ENCODE data around the gene RNF2. TPM values are rescaled to one million over a fixed set of nuclear protein-coding genes. Genes with fewer than 3 reads are reported as not detected.

The RNF2 gene
- total RNA-seq, 1 experiment from 2014 or later, result 30.4 TPM

DNA sequence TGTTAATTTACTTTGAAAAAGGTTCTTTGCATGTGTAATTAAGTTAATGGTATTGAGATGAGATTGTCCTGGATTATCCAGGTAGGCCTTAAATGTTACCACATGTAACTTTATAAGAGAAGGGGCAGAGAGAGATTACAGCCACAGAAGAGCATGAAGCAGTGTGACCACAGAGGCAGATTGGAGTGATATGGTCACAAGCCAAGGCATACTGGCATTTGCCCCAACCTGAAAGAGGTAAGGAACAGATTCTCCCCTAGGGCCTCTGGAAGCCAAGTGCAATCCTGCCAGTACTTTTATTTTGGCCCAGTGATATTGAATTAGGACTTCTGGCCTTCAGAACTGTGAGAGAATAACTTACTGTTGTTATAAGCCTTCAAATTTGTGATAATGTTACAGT is 23.0 kb downstream of the RNF2 start:
- no peak for DNase-seq
- peaks cover 96% of the 10 kb centered on the region for H3K79me2 ChIP-seq (ENCODE audit: low read length)
- no peak overlapping the region for H3K27ac ChIP-seq (ENCODE audit: low read length)
- no peak overlapping the region for H3K9ac ChIP-seq (ENCODE audit: low read length)
- no peaks in the 10 kb centered on the region for H3K9me2 ChIP-seq (replicated peaks; ENCODE audit: insufficient read depth, low read length)
- H3K27me3 ChIP-seq (ENCODE audit: low read length), result no peaks in the 10 kb centered on the region
- peaks cover 27% of the 10 kb centered on the region for H3K4me1 ChIP-seq (ENCODE audit: low read length)
- H3K9me3 ChIP-seq (ENCODE audit: low read length), result peaks cover 9% of the 10 kb centered on the region; the same call in 1 of the 2 replicates
- H2AFZ ChIP-seq (ENCODE audit: low read length), result no peak overlapping the region
- peaks cover 9% of the 10 kb centered on the region for H3K36me3 ChIP-seq (ENCODE audit: insufficient read depth, low read length)
- no peaks in the 10 kb centered on the region for H4K20me1 ChIP-seq (ENCODE audit: insufficient read depth, low read depth, low read length)
- no peak overlapping the region for H3K4me3 ChIP-seq (ENCODE audit: low read length)
- H3K4me2 ChIP-seq (ENCODE audit: low read depth, low read length, poor library complexity, severe bottlenecking), result no peak overlapping the region

- Histone ChIP-seq H3K4me3 (ENCODE audit: low read length) (peak overlapping the region; percentile 16; the same call in 1 of the 2 replicates), H3K79me2 (ENCODE audit: low read length) (peaks cover 96% of the 10 kb centered on the region), H3K9me3 (ENCODE audit: low read length) (0 out of 2 replicates have a peak, but pooled peaks cover 4% of the 10 kb centered on the region), H3K9me2 (replicated peaks; ENCODE audit: insufficient read depth, low read length) (no peaks in the 10 kb centered on the region), H4K20me1 (ENCODE audit: insufficient read depth, low read depth, low read length) (no peaks in the 10 kb centered on the region), H3K27me3 (ENCODE audit: low read length) (no peaks in the 10 kb centered on the region), H3K4me1 (ENCODE audit: low read length) (peaks cover 27% of the 10 kb centered on the region), H3K27ac (ENCODE audit: low read length) (peak overlapping the region; percentile 34; the same call in 1 of the 2 replicates), H3K9ac (ENCODE audit: low read length) (no peak overlapping the region), H2AFZ (ENCODE audit: low read length) (no peak overlapping the region), H3K4me2 (ENCODE audit: low read depth, low read length, poor library complexity, severe bottlenecking) (peak overlapping the region; percentile 48), H3K36me3 (ENCODE audit: insufficient read depth, low read length) (peaks cover under 1% of the 10 kb centered on the region; the same call in 1 of the 2 replicates)
- no peak for DNase-seq
These were observed 23.9 kb downstream of the RNF2 start for GRCh38 chr1:185069202-185069772.

DNA sequence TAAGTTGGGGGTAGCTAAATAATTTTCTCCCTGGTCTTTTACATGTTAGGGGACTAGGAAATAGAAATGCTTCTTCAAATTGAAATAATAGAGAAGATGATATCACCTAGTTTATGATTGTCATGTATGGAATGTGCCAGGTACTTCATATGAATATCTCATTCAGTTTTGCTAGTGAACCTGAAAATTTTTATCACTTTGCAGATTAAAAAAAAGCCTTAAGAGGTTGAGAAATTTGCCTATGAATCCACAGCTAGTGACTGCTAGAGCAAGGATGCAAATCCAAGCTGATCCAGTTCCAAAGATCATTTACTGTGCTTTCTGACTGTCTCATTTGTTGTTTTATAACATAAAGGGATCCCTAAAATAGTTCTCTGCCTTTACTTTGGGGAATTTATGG is 24.7 kb downstream of the RNF2 start:
- Histone ChIP-seq H3K4me2 (ENCODE audit: low read depth, low read length, poor library complexity, severe bottlenecking) (peak overlapping the region; percentile 48), H2AFZ (ENCODE audit: low read length) (no peak overlapping the region), H3K27ac (ENCODE audit: low read length) (peak overlapping the region; percentile 34; the same call in 1 of the 2 replicates), H3K4me1 (ENCODE audit: low read length) (peaks cover 27% of the 10 kb centered on the region), H3K27me3 (ENCODE audit: low read length) (no peaks in the 10 kb centered on the region), H3K9ac (ENCODE audit: low read length) (no peak overlapping the region), H3K79me2 (ENCODE audit: low read length) (peaks cover 96% of the 10 kb centered on the region), H4K20me1 (ENCODE audit: insufficient read depth, low read depth, low read length) (no peaks in the 10 kb centered on the region), H3K9me2 (replicated peaks; ENCODE audit: insufficient read depth, low read length) (no peaks in the 10 kb centered on the region), H3K36me3 (ENCODE audit: insufficient read depth, low read length) (no peaks in the 10 kb centered on the region), H3K4me3 (ENCODE audit: low read length) (no peak overlapping the region), H3K9me3 (ENCODE audit: low read length) (no peaks in the 10 kb centered on the region)
- peak; percentile 58 for DNase-seq

GRCh38 chr1:185073725-185074124 is 28.4 kb downstream of the RNF2 start:
- no peaks in the 10 kb centered on the region for H3K27me3 ChIP-seq (ENCODE audit: low read length)
- no peak overlapping the region; the same call in 1 of the 2 replicates for H3K27ac ChIP-seq (ENCODE audit: low read length)
- peaks cover 17% of the 10 kb centered on the region for H3K4me1 ChIP-seq (ENCODE audit: low read length)
- no peaks in the 10 kb centered on the region for H4K20me1 ChIP-seq (ENCODE audit: insufficient read depth, low read depth, low read length)
- no peak overlapping the region for H3K4me2 ChIP-seq (ENCODE audit: low read depth, low read length, poor library complexity, severe bottlenecking)
- no peak overlapping the region for H2AFZ ChIP-seq (ENCODE audit: low read length)
- no peaks in the 10 kb centered on the region for H3K36me3 ChIP-seq (ENCODE audit: insufficient read depth, low read length)
- no peaks in the 10 kb centered on the region for H3K9me3 ChIP-seq (ENCODE audit: low read length)
- no peaks in the 10 kb centered on the region for H3K9me2 ChIP-seq (replicated peaks; ENCODE audit: insufficient read depth, low read length)
- H3K4me3 ChIP-seq (ENCODE audit: low read length), result no peak overlapping the region
- no peak for DNase-seq
- H3K9ac ChIP-seq (ENCODE audit: low read length), result no peak overlapping the region
- H3K79me2 ChIP-seq (ENCODE audit: low read length), result peaks cover 98% of the 10 kb centered on the region

- peaks cover 11% of the 10 kb centered on the region for H3K4me1 ChIP-seq (ENCODE audit: low read length)
- H3K9me2 ChIP-seq (replicated peaks; ENCODE audit: insufficient read depth, low read length), result no peaks in the 10 kb centered on the region
- H3K9ac ChIP-seq (ENCODE audit: low read length), result no peak overlapping the region
- no peak overlapping the region for H2AFZ ChIP-seq (ENCODE audit: low read length)
- no peaks in the 10 kb centered on the region for H4K20me1 ChIP-seq (ENCODE audit: insufficient read depth, low read depth, low read length)
- no peaks in the 10 kb centered on the region for H3K36me3 ChIP-seq (ENCODE audit: insufficient read depth, low read length)
- no peak for DNase-seq
- no peak overlapping the region for H3K4me2 ChIP-seq (ENCODE audit: low read depth, low read length, poor library complexity, severe bottlenecking)
- H3K4me3 ChIP-seq (ENCODE audit: low read length), result no peak overlapping the region
- H3K79me2 ChIP-seq (ENCODE audit: low read length), result peaks cover 98% of the 10 kb centered on the region
- no peaks in the 10 kb centered on the region for H3K27me3 ChIP-seq (ENCODE audit: low read length)
- no peaks in the 10 kb centered on the region for H3K9me3 ChIP-seq (ENCODE audit: low read length)
- H3K27ac ChIP-seq (ENCODE audit: low read length), result no peak overlapping the region
These were observed 28.9 kb downstream of the RNF2 start for GRCh38 chr1:185074307-185074706.

DNA sequence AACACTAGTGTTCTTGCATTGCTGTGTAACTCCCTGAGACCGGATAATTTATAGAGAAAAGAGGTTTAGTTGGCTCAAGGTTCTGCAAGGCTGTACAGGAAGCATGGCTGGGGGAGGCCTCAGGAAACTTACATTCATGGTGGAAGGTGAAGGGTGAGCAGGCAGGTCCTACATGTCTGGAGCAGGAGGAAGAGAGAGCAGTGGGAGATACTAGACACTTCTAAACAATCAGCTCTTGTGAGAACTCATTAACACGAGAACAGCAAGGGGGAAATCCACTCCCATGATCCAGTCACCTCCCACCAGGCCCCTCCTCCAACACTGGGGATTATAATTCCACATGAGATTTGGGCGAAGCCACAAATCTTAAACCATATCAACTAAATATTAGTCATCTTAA is 30.1 kb downstream of the RNF2 start:
- Histone ChIP-seq H3K27ac (ENCODE audit: low read length) (no peak overlapping the region), H3K36me3 (ENCODE audit: insufficient read depth, low read length) (no peaks in the 10 kb centered on the region), H3K9me2 (replicated peaks; ENCODE audit: insufficient read depth, low read length) (no peaks in the 10 kb centered on the region), H4K20me1 (ENCODE audit: insufficient read depth, low read depth, low read length) (no peaks in the 10 kb centered on the region), H3K79me2 (ENCODE audit: low read length) (peaks cover 98% of the 10 kb centered on the region), H3K9me3 (ENCODE audit: low read length) (no peaks in the 10 kb centered on the region), H3K27me3 (ENCODE audit: low read length) (no peaks in the 10 kb centered on the region), H3K4me3 (ENCODE audit: low read length) (no peak overlapping the region), H3K9ac (ENCODE audit: low read length) (no peak overlapping the region), H2AFZ (ENCODE audit: low read length) (no peak overlapping the region), H3K4me2 (ENCODE audit: low read depth, low read length, poor library complexity, severe bottlenecking) (no peak overlapping the region), H3K4me1 (ENCODE audit: low read length) (no peaks in the 10 kb centered on the region; the same call in 1 of the 2 replicates)
- DNase-seq, result no peak

DNA sequence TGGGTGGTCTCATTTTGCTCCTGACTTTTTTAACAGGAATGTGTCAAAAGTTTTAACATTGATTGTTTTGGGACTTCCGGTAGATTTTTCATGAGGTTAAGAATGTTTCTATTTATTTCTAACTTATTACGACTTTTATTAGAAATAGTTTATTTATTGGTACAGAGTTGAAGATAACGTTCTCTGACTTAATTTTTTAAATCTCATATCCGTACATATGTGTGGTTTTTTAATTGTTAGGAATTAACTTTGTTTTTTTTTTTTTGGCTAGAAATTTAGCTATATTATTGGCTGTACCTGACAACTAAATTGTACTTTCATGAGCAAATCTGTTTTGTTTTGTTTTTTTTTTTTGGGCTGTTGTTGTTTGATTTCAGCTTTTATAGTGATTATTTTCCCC is 32.0 kb downstream of the RNF2 start:
- H4K20me1 ChIP-seq (ENCODE audit: insufficient read depth, low read depth, low read length), result no peaks in the 10 kb centered on the region
- no peak overlapping the region for H3K4me2 ChIP-seq (ENCODE audit: low read depth, low read length, poor library complexity, severe bottlenecking)
- H3K79me2 ChIP-seq (ENCODE audit: low read length), result peaks cover 96% of the 10 kb centered on the region
- H3K27me3 ChIP-seq (ENCODE audit: low read length), result no peaks in the 10 kb centered on the region
- DNase-seq, result no peak
- no peak overlapping the region for H3K9ac ChIP-seq (ENCODE audit: low read length)
- H3K9me3 ChIP-seq (ENCODE audit: low read length), result no peaks in the 10 kb centered on the region
- no peaks in the 10 kb centered on the region for H3K4me1 ChIP-seq (ENCODE audit: low read length)
- no peak overlapping the region for H3K27ac ChIP-seq (ENCODE audit: low read length)
- H3K36me3 ChIP-seq (ENCODE audit: insufficient read depth, low read length), result no peaks in the 10 kb centered on the region
- no peaks in the 10 kb centered on the region for H3K9me2 ChIP-seq (replicated peaks; ENCODE audit: insufficient read depth, low read length)
- H2AFZ ChIP-seq (ENCODE audit: low read length), result no peak overlapping the region
- H3K4me3 ChIP-seq (ENCODE audit: low read length), result no peak overlapping the region

- Histone ChIP-seq H3K9me3 (ENCODE audit: low read length) (no peaks in the 10 kb centered on the region), H3K36me3 (ENCODE audit: insufficient read depth, low read length) (no peaks in the 10 kb centered on the region), H4K20me1 (ENCODE audit: insufficient read depth, low read depth, low read length) (no peaks in the 10 kb centered on the region), H3K79me2 (ENCODE audit: low read length) (peaks cover 94% of the 10 kb centered on the region), H3K9me2 (replicated peaks; ENCODE audit: insufficient read depth, low read length) (no peaks in the 10 kb centered on the region), H3K27me3 (ENCODE audit: low read length) (no peaks in the 10 kb centered on the region), H3K9ac (ENCODE audit: low read length) (no peak overlapping the region), H3K4me3 (ENCODE audit: low read length) (no peak overlapping the region), H2AFZ (ENCODE audit: low read length) (no peak overlapping the region), H3K27ac (ENCODE audit: low read length) (no peak overlapping the region), H3K4me2 (ENCODE audit: low read depth, low read length, poor library complexity, severe bottlenecking) (no peak overlapping the region), H3K4me1 (ENCODE audit: low read length) (no peaks in the 10 kb centered on the region)
- no peak for DNase-seq
These were observed 35.1 kb downstream of the RNF2 start for GRCh38 chr1:185080422-185080821.

Measured in Karpas-422 (cell line).